GM20000 (cell line): ENCODE data around the gene STPG2.

Experiments
- DNase-seq: peaks from one replicate; pipeline ENCODE4 v3.0.0; 2012; ENCODE audit warnings: low spot score
- CTCF ChIP-seq: IDR thresholded peaks from 2 replicates; pipeline ENCODE4 v1.5.1; 2012; ENCODE audit warnings: mild to moderate bottlenecking, control low read depth; ENCODE audit errors: extremely low read depth, missing control alignments

STPG2 gene

DNA sequence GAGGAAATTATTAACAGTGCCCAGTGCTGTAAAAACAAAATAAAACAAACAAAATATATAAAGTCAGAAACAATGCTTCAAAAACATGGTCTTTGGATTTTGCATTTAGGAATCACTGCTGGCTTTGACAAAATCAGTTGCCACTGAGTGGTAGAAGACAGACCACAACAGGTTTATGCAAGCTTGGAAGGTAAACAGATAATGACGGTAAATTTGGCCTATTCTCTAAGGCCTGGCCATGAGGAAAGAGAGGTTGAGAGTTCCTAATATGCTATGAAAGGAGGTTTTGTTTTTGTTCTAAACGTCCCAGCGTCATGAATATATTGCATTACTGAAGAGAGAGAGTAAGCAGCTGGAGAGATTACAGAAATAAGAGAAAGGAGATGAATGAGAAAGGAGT, 629.4 kb downstream of the STPG2 start:
- DNase-seq: no peak
- TF ChIP-seq CTCF: no peak
